HPDE6-E6E7 (cell line): Measurements from ENCODE around the gene TSEN34.
"Not testable (repeated sequence)": the region's sequence is repeated elsewhere in the genome, so short reads cannot be mapped to it uniquely, and the experiment has no call there.

Source experiments
- DNase-seq: peaks from one replicate; pipeline ENCODE4 v3.0.0; 2011; ENCODE audit warnings: missing footprints; ENCODE audit errors: extremely low spot score

Gene TSEN34

GRCh38 chr19:54188215-54188871, 2.8 kb upstream of the TSEN34 start:
- no peak for DNase-seq

- DNase-seq = peak; percentile 88
Observed at GRCh38 chr19:54189145-54189734, 1.9 kb upstream of the TSEN34 start, which contains the start of gene MBOAT7. Gene MBOAT7, minus strand, starts transcription at chr19:54189580. Its CDS starts 1,072 bp downstream, at chr19:54188508.

- DNase-seq = peak; percentile 83
Observed at GRCh38 chr19:54189735-54190502, 1.2 kb upstream of the TSEN34 start.

- peak; percentile 77 for DNase-seq
Observed at GRCh38 chr19:54190503-54191010, 551 bp upstream of the TSEN34 start.

GRCh38 chr19:54191811-54192453, 824 bp downstream of the TSEN34 start:
- DNase-seq = no peak

- DNase-seq = no peak
Observed at GRCh38 chr19:54193011-54193410, 1.9 kb downstream of the TSEN34 start.

GRCh38 chr19:54194463-54194862, 3.4 kb downstream of the TSEN34 start:
- not testable (repeated sequence) for DNase-seq

GRCh38 chr19:54196536-54196935, 5.4 kb downstream of the TSEN34 start:
- no peak for DNase-seq

- DNase-seq = no peak
Observed at GRCh38 chr19:54197121-54197520, 6.0 kb downstream of the TSEN34 start.

- no peak for DNase-seq
Observed at GRCh38 chr19:54199401-54199800, 8.3 kb downstream of the TSEN34 start.

- no peak for DNase-seq
Observed at GRCh38 chr19:54201172-54201701, 10.1 kb downstream of the TSEN34 start.

- DNase-seq = no peak
Observed at GRCh38 chr19:54201980-54202379, 10.9 kb downstream of the TSEN34 start.

- no peak for DNase-seq
Observed at GRCh38 chr19:54203151-54203611, 12.1 kb downstream of the TSEN34 start.

- no peak for DNase-seq
Observed at GRCh38 chr19:54204767-54205468, 13.8 kb downstream of the TSEN34 start.

- no peak for DNase-seq
Observed at GRCh38 chr19:54206030-54206830, 15.1 kb downstream of the TSEN34 start.

- no peak for DNase-seq
Observed at GRCh38 chr19:54206831-54207177, 15.7 kb downstream of the TSEN34 start.

GRCh38 chr19:54207193-54207592, 16.1 kb downstream of the TSEN34 start:
- not testable (repeated sequence) for DNase-seq

GRCh38 chr19:54207676-54207982, 16.5 kb downstream of the TSEN34 start:
- no peak for DNase-seq

- no peak for DNase-seq
Observed at GRCh38 chr19:54207983-54208783, 17.1 kb downstream of the TSEN34 start.

- no peak for DNase-seq
Observed at GRCh38 chr19:54208784-54209057, 17.6 kb downstream of the TSEN34 start.
